HG02885 (cell line): ENCODE results near the gene PSMC1.
"Not testable (repeated sequence)": the region's sequence is repeated elsewhere in the genome, so short reads cannot be mapped to it uniquely, and the experiment has no call there.

Experiments
- ATAC-seq: cut with Tn5 transposase; IDR thresholded peaks from one replicate; pipeline ENCODE4 v1.9.1; 2021; ENCODE audit warnings: mild to moderate bottlenecking; ENCODE audit not compliant: unreplicated experiment, poor library complexity

PSMC1 gene

GRCh38 chr14:90256354-90257131 lies at the start of gene PSMC1:
Gene PSMC1 (plus strand): TSS chr14:90256553. CDS start chr14:90256598, 45 bp downstream.
- peak; percentile 98 for ATAC-seq

GRCh38 chr14:90213099-90213748 lies 43.1 kb upstream of the PSMC1 start:
- no peak for ATAC-seq

DNA sequence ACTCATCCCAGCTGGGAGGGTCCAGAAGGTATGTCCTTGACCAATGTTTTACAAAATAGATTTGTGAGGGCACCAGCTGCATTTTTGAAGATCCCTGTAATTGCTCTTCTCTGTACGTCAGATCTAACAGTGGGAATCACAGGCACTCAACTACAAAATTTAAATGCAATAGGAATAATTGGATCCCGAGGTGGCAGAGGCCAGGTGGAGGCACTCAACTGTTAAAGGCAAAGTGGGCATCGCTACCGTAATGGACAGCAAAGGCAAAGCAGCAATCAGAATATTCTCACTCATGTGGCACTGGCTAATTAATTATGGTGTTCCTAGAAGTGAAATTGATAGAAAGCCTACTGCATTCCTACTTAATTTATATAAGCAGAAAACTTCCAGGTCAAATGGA lies 27.9 kb upstream of the PSMC1 start:
- no peak for ATAC-seq

DNA sequence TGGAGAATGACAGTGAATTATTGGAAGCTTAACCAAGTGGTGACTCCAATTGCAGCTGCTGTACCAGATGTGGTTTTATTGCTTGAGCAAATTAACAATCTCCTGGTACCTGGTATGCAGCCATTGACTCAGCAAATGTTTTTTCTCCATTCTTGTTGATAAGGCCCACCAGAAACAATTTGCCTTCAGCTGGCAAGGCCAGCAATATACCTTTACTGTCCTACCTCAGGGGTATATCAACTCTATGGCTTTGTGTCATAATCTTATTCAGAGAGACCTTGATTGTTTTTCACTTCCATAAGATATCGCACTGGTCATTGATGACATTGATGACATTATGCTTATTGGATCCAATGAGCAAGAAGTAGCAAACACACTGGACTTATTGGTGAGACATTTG lies 26.4 kb upstream of the PSMC1 start:
- ATAC-seq, result not testable (repeated sequence)

DNA sequence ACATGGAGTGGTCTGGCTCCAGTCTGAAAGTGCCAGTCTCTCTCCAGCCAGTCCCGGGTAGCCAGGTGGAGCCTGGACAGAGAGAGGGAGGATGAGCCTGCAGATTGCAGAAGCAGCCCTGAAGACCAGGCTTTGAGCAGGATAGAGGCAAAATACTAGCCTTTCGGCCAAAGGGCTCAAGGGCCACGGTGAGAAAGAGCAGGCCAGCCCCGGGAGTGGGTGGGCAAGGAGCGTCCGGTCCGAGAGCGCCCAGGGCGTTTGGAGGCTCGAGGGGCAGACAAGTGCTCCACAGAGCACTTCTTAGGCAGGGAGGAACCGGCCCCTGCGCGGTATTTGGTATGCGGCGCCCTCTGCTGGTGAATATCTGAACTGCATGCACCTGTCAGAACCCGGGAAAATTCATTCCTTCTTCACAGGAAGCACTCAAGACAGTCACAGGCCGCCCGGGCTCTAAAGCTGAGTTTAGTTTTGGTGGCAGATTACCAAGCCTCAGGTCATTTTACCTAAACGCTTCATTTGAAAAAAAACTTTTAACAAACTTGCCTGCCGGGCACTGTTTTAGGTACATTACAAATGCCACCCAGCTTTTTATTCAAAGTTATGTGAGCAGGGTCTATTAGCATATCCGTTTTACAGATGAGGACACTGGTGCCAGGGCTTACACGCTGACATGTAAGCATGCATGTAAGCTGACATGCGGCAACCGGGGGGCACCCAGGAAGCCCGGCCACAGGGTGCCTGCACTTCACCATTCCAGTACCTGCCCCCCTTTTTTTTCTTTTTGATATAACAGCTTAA lies 21.0 kb upstream of the PSMC1 start:
- peak; percentile 77 for ATAC-seq

DNA sequence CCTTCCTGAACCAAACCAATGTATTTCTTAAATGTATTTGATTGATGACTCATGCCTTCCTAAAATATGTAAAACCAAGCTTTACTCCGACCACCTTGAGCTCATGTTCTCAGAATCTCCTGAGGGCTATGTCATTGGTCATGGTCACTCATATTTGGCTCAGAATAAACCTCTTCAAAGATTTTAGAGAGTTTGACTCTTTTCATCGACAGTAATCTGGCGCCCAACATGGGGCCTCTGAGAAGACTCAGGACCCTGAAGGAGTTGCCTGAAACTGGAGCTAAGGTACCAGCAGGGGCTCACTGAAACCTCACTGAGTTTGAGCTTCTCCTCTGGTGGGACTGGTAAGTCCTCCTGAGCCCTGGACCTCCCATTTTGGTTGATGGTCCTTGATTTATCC lies 17.2 kb upstream of the PSMC1 start:
- no peak for ATAC-seq

DNA sequence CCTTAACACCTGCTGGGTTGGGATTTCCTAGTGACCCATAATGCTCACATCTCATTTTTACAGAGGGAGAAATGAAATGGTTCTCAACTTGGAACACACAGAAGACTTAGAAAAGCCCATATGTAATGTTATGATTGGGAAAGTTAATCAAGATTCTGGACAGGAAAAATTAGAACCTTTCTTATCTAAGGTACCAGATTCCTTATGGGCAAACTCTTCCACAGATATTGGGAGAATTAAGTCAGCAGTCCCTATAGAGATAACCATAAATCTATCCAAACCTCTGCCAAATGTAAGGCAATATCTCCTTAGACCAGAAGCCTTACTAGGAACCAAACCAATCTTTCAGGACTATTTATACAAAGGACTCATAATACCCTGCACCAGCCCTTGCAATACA lies 13.9 kb upstream of the PSMC1 start:
- no peak for ATAC-seq

DNA sequence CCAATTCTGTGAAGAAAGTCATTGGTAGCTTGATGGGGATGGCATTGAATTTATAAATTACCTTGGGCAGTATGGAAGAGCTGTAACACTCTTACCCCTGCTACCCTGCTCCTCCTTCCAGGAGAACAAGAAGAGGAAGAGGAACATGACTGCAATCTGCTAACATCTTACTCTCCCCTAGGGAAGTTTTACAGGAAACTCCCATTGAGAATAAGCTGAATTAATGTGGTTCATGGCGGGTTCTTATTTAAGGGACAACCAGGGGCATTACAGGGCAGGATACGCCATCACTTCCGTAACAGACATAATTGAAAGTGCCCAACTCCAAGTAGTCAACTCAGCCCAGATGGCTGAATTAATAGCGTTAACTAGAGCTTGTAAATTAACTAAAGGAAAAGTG lies 9.4 kb upstream of the PSMC1 start:
- ATAC-seq, result no peak

- not testable (repeated sequence) for ATAC-seq
Observed at GRCh38 chr14:90247441-90247840, 8.9 kb upstream of the PSMC1 start.

DNA sequence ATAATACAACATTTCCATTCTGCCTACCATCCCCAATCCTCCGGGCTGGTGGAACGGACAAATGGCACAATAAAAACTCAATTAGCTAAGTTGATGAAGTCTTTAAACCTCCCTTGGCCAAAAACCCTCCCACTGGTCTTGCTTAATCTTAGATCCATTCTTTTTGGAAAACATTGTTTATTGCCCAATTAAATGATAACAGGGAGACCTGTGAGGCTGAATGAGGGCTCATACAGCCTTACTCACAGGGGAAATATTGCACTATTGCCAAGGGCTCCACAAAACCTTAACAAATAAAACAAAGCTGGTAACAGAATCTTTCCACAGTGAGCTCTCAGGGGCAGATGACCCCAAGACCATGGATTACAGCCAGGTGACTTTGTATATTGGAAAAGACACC lies 7.8 kb upstream of the PSMC1 start:
- ATAC-seq, result no peak

DNA sequence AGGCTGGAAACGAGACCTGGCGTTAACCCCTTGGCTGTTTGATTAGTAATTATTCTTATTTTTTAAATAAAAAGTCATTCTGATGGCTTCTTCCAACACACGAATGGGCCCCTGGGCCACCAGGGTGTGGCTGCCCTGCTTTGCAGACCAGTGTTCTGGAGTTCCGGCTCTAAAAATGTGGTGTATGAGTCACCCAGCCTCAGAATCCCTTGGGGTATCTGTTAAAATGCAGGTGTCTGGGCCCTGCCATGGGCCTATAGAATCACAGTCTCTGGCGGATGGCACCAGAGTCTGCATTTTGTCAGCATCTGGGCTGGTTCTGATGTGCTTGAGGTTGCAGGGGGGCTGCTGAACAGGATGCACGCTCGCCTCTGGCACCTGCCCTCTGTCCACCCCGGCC lies 2.5 kb upstream of the PSMC1 start:
- no peak for ATAC-seq

DNA sequence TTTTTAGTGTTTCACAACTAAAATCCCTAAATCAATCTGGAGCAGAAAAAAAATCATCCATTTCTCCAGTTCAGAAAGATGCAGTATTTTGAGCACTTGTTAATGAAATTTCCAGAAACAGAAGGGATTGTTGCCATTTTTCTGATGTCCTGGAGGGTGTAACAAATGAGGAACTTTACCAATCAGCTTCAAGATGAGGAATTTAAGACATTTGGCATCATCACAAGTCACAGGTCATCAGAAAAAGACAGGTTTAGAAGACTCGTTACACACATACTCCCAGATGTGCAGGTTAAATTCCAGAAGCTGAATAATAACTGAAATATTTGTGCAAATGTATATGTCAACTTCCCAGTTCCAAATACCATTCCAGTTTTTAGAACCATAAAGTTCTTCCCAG lies 482 bp upstream of the PSMC1 start:
- no peak for ATAC-seq

DNA sequence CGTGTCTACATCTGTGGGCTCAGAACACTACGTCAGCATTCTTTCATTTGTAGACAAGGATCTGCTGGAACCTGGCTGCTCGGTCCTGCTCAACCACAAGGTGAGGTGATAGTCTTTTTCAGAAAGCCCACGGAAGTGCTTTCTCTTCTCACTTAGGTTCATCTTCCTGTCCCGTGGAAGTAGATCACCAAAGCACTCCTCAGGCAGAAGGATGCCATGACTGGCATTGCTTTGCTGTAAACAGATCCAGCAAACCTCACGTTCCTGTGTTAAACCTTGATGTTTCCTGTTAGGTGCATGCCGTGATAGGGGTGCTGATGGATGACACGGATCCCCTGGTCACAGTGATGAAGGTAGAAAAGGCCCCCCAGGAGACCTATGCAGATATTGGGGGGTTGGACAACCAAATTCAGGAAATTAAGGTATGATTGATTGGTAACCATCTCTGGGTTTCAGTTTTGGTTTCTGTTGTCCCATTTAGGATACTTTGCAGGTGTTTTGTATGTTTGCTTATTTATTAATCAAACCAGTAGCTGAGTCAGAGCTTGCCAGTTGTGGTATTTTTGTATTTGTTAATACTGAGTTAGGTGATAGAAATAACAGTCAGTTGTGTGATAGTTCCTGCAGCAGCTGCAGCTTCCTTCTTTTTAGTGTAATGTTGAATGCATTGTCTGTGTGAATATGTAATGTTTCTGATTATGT lies 7.5 kb downstream of the PSMC1 start:
- peak; percentile 61 for ATAC-seq

GRCh38 chr14:90266441-90267154 lies 10.2 kb downstream of the PSMC1 start:
- ATAC-seq, result no peak

DNA sequence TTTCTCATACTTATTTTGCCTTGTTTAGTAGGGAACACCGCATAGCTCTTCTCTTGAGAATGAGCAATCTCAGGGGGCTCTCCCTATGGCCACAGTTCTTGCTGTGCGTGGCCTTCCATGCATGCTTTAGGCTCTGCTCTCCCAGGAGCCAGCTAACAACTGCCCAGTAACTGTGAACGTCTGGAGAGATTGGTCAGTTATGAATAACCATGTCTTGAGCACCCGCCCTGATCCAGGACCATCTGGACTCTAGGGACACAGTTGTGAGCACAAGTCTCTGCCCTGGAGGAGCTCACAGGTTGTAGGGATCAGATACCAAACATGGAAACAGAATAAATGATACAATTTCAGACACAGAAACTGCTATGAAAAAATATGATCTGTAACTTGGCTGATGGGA lies 12.1 kb downstream of the PSMC1 start:
- no peak for ATAC-seq

DNA sequence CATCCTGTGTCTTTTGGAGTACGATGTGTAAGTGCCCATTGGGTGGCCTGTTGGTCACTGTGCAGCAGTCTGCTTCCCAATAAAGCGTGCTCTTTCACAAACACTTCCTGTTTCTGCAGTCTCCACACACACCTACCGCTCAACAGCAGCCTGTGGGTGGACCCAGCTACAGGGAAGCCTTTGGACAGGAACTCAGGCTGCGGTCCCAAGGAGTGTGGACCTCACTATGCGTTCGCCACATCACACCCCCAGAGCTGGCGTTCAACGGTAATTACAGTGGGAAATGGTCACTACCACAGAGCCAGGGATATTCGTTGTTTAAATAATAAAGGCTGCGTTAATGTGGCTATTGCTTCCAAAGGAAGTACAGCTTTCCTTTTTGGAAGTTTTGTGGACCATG lies 16.2 kb downstream of the PSMC1 start:
- no peak for ATAC-seq

DNA sequence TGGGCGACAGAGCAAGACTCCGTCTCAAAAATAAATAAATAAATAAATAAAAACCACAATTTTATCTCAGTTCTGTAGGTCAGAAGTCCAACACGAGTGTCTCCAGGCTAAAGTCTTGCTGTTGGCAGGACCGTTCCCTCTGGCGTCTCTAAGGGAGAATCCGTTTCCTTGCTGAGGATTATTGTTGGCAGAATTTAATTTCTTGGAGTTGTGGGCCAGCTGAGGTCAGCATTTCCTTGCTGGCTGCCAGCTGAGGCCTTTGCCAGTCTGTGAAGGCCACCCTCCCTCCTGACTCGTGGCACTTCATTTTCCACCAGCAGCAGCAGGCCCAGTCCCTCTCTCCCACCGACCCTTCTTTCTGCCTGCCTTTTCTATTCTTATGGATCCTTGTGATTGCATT lies 17.2 kb downstream of the PSMC1 start:
- no peak for ATAC-seq

DNA sequence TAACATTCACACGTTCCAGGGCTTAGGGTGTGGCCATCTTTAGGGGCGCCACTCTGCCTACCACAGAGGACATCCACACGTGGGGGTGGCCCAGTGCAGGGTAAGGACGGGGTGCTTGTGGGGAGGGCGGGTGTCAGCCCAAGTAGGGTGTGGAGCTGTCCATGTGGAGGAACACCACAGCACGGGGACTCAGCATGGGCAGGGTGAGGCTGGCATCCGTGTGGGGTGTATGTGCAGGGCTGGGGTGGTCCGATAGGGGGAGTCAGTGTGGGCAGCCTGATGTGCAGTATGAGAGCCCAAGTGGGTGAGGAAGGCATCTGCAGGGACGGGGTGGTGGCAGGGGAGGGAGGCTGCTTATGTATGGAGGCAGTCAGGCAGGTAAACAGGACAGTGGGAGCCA lies 17.7 kb downstream of the PSMC1 start:
- ATAC-seq, result no peak

DNA sequence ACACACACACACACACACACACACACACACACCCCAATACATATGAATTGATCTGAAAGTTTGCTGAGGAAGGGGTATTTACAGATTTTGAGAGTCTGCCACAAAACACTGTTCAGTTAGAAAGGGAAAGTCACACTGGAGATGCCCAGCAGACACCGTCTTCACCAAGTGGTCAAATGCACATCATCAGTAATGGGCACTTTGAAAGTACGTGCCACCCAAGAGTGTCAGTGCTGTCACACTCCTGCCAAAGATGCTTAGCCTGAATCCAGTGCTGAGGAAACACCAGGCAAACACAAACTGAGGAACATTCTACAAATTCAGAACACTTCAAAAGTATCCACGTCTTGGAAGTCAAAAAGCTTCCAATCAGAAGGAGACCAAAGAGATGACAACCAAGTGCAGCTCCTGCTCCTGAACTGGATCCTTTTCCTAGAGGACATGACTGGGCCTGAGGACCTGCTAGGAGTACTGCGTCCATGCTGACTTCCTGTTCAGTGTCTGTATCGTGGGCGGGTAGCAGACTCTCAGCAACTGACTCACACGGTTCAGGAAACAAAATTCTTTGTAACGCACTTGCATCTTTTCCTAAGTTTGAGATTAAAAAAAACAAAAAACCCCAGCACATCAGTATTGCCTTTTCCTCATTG lies 18.6 kb downstream of the PSMC1 start:
- no peak for ATAC-seq

DNA sequence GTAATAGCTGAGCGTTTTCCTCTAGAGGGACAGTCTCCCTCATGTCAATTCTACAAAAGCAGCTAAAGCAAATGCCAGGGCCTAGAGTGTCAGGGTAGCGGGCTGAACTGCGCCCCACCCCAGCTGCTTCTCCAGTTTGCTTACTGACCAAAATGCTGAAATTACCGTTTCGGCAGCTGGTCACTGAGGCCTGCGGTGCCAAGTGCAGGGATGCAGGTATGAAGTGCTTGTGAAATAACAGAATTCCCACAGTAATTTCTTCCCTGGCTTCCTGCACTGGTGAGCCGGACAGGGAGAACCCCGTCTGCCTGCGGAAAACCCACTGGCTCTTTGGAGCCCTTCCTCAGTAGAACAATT lies 19.1 kb downstream of the PSMC1 start:
- ATAC-seq, result no peak
